Kidney (tissue), 14 donors: Measurements from ENCODE around the gene KRT84. TPM values are rescaled to one million over a fixed set of nuclear protein-coding genes. Genes with fewer than 3 reads are reported as not detected.
A peak's percentile ranks its signal among the peaks of the same experiment; 100 is the strongest.

Experiments used
- DNase-seq, 5 donors: peaks; one replicate each; pipeline ENCODE4 v3.0.0-alpha.2; 2013 to 2020
- FAIRE-seq: peaks from 2 replicates; lab custom pipeline; 2012; peaks lifted over from hg19 to GRCh38; lab: Jason Lieb, UNC
- H3K27ac ChIP-seq, 2 donors: one replicate each; pipeline ENCODE4 v1.7.0; 2013; ENCODE audit warnings: low read depth in 2 of 2, low read length in 2 of 2, inconsistent platforms in 1 of 2
- H3K27me3 ChIP-seq: one replicate; pipeline ENCODE4 v1.7.1; 2013; ENCODE audit warnings: low read length, inconsistent platforms; ENCODE audit not compliant: control insufficient read depth, insufficient read depth
- H3K36me3 ChIP-seq, 3 donors: one replicate each; pipeline versions ENCODE4 v1.7.0 to v1.7.1; 2013; ENCODE audit warnings: low read length in 3 of 3, control low read depth in 1 of 3, inconsistent platforms in 1 of 3; ENCODE audit not compliant: insufficient read depth in 3 of 3, control insufficient read depth in 2 of 3
- H3K4me1 ChIP-seq, 3 donors: one replicate each; pipeline versions ENCODE4 v1.7.0 to v1.7.1; 2013; ENCODE audit warnings: low read length in 3 of 3, inconsistent platforms in 1 of 3, low read depth in 1 of 3; ENCODE audit not compliant: control insufficient read depth in 2 of 3, insufficient read depth in 2 of 3
- H3K4me3 ChIP-seq, 3 donors: one replicate each; pipeline versions ENCODE4 v1.7.0 to v1.8.1; 2013; ENCODE audit warnings: low read length in 3 of 3, control low read depth in 1 of 3, inconsistent platforms in 1 of 3
- H3K9ac ChIP-seq, 3 donors: one replicate each; pipeline versions ENCODE4 v1.7.0 to v1.7.1; 2013; ENCODE audit warnings: low read length in 3 of 3, control low read depth in 1 of 3, inconsistent platforms in 1 of 3
- H3K9me3 ChIP-seq, 3 donors: one replicate each; pipeline versions ENCODE4 v1.7.0 to v1.7.1; 2013; ENCODE audit warnings: low read length in 3 of 3, control low read depth in 1 of 3, inconsistent platforms in 1 of 3; ENCODE audit not compliant: control insufficient read depth in 2 of 3, insufficient read depth in 1 of 3
- intact Hi-C: fragments of 100-400 bp; cut with DNase I; formaldehyde crosslinking; loops from one replicate; pipeline ENCODE4 v1.11.1; 2022
- polyA plus RNA-seq: library from polyadenylated mRNA; stranded (reverse); fragments of 350-450 nt; fragmentation: Illumina TruSeq; extraction: RNeasy Lipid Tissue Mini Kit (QIAGEN cat#74804); gene quantifications from one replicate; pipeline ENCODE4 v1.2.3, GENCODE V29; 2014; ENCODE audit warnings: low read depth, low replicate concordance; ENCODE audit not compliant: insufficient read depth
- total RNA-seq: library from RNA; stranded (reverse); fragmentation: NEBNext Ultra II Directional; extraction: Animal tissue kit (Norgen Biotek cat#: 25700); gene quantifications from one replicate; pipeline ENCODE4 v1.2.1, GENCODE V29; 2021
- TF ChIP-seq, protein P1 (sequence below): IDR thresholded peaks from 3 replicates; pipeline ENCODE4 v1.5.1; 2012; ENCODE audit warnings: mild to moderate bottlenecking, moderate library complexity, borderline replicate concordance; ENCODE audit not compliant: insufficient read depth; ENCODE audit errors: extremely low read depth
- donor health status: control.
- donor health status: control.
- donor health status: control.
- donor health status: control.
- donor health status: control.
- donor health status: DM: yes; HTN: yes; CAD: no.
- donor health status: Normal renal cell carcinoma (clear cell type).

The KRT84 gene
- total and polyA plus RNA-seq, 2 donors from 2014 or later = not detected

DNA sequence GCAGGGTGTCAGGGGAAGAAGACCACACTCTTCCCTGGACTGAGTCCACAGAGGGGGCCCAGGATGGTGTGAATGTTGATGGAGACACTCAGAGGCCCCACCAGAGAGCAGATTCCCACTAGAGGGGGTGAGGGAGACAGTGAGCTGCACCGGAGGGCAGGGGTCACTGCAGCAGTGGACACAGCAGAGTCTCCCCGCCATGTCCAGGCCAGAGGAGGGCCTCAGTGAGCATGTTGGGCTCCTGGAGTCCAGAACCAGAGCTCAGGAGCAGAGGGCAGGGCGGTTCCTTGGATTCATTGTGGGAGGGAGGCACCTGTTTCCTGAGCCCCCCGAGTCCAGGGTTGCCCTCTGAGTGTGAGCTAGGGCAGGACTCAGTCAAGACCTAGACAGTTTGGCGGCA, 22.5 kb upstream of the KRT84 start:
- Histone ChIP-seq H3K9me3 (no peaks in the 10 kb centered on the region), H3K36me3 (no peaks in the 10 kb centered on the region), H3K4me1 (no peaks in the 10 kb centered on the region), H3K4me3 (no peak overlapping the region), H3K9ac (no peak overlapping the region), H3K27me3 (no peaks in the 10 kb centered on the region), H3K27ac (no peak overlapping the region)
- TF ChIP-seq, protein P1, sequence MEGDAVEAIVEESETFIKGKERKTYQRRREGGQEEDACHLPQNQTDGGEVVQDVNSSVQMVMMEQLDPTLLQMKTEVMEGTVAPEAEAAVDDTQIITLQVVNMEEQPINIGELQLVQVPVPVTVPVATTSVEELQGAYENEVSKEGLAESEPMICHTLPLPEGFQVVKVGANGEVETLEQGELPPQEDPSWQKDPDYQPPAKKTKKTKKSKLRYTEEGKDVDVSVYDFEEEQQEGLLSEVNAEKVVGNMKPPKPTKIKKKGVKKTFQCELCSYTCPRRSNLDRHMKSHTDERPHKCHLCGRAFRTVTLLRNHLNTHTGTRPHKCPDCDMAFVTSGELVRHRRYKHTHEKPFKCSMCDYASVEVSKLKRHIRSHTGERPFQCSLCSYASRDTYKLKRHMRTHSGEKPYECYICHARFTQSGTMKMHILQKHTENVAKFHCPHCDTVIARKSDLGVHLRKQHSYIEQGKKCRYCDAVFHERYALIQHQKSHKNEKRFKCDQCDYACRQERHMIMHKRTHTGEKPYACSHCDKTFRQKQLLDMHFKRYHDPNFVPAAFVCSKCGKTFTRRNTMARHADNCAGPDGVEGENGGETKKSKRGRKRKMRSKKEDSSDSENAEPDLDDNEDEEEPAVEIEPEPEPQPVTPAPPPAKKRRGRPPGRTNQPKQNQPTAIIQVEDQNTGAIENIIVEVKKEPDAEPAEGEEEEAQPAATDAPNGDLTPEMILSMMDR = no peak
- DNase-seq = peak in 1 of 5 donors; percentile 22
- intact Hi-C loops = no loop called here
- no peak for FAIRE-seq

DNA sequence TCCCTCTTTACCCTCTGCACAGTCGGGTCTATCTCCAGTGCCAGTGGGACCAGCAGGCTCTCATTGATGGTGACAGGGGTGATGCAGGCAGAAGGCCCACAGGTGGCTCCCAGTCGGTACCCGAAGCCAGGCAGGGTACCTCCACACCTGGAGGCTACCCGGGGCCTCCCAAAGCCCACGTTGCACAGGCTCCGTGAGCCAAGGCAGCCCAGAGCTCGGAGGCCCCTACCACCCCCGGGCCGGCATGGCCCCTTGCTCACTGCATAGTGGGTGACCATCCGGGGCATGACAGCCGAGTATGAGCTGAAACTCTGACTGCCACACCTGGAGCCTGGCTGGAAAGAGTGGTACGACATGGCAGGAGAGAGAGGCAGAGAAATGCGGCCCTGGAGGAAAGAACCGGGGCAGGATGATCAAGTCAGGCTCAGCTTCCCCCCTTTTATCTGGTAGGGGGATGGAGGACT, 20.5 kb upstream of the KRT84 start, which contains the start of gene KRT82:
TSS of gene KRT82 (minus strand) at position 414 of the 464 bp plus-strand sequence. CDS start at position 356, 58 bp downstream.
- no peaks in the 10 kb centered on the region for H3K36me3 ChIP-seq
- no peak within 1 kb of the TSS for H3K27ac ChIP-seq
- no peaks in the 10 kb centered on the region for H3K9me3 ChIP-seq
- no peaks in the 10 kb centered on the region for H3K4me1 ChIP-seq
- no peak within 1 kb of the TSS for H3K9ac ChIP-seq
- TF ChIP-seq, protein P1 = no peak
- intact Hi-C loops = no loop called here
- H3K27me3 ChIP-seq = no peaks in the 10 kb centered on the region
- FAIRE-seq (no peak), DNase-seq (peak in 1 of 5 donors; percentile 55)
- no peak within 1 kb of the TSS for H3K4me3 ChIP-seq

DNA sequence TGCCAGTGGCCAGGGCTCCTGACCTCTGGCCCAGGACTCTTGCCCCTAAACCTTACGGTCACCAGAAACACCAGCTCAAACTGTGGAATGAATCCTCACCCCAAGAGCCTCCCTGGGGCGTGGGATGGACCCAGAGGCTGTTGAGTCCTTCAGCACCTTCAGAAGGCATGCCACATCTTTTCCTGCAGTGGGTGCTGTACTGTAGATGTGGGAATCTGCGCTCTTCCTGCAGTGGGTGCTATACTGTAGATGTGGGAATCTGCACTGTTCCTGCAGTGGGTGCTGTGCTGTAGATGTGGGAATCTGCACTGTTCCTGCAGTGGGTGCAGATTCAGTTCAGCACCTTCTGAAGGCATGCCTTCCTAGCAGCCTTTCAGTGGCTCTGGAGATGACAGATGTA, 19.5 kb upstream of the KRT84 start:
- Histone ChIP-seq H3K4me3 (no peak overlapping the region), H3K9ac (no peak overlapping the region), H3K9me3 (no peaks in the 10 kb centered on the region), H3K27ac (no peak overlapping the region), H3K4me1 (no peaks in the 10 kb centered on the region), H3K27me3 (no peaks in the 10 kb centered on the region), H3K36me3 (no peaks in the 10 kb centered on the region)
- DNase-seq (peak in 1 of 5 donors; percentile 4), FAIRE-seq (no peak)
- intact Hi-C loops = no loop called here
- TF ChIP-seq, protein P1 = no peak

DNA sequence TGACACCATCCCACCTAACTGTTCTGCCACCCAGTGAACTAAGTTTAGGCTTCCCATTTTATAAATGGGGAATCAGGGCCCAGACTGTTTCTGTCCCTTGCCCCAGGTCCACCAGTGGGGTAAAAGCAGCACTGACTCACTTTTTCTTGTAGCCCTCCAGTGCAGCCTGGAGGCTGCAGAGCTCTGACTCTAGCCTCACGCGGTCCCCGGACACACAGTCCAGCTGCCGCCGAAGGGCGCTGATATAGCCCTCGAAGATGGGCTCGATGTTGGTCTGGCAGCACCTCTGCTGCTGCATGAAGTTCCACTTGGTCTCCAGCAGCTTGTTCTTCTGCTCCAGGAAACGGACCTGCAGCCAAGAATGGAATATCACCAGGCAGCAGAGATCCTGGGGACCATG, 18.1 kb upstream of the KRT84 start:
- DNase-seq (peak in 1 of 5 donors; percentile 58), FAIRE-seq (no peak)
- intact Hi-C loops = no loop called here
- no peak overlapping the region for H3K9ac ChIP-seq
- H3K4me3 ChIP-seq = no peak overlapping the region
- H3K27ac ChIP-seq = no peak overlapping the region
- TF ChIP-seq, protein P1 = no peak
- no peaks in the 10 kb centered on the region for H3K4me1 ChIP-seq
- H3K9me3 ChIP-seq = no peaks in the 10 kb centered on the region
- H3K36me3 ChIP-seq = no peaks in the 10 kb centered on the region
- no peaks in the 10 kb centered on the region for H3K27me3 ChIP-seq
